ENCODE results near the gene CYP1A2. TPM values are rescaled to one million over a fixed set of nuclear protein-coding genes. Genes with fewer than 3 reads are reported as not detected.

Gene CYP1A2
- total and polyA plus RNA-seq, 2 of the 13 experiments (the other 11 are each of a cell fraction or from before 2014, with no cell fraction given) = 0.07 TPM; not detected in 1

DNA sequence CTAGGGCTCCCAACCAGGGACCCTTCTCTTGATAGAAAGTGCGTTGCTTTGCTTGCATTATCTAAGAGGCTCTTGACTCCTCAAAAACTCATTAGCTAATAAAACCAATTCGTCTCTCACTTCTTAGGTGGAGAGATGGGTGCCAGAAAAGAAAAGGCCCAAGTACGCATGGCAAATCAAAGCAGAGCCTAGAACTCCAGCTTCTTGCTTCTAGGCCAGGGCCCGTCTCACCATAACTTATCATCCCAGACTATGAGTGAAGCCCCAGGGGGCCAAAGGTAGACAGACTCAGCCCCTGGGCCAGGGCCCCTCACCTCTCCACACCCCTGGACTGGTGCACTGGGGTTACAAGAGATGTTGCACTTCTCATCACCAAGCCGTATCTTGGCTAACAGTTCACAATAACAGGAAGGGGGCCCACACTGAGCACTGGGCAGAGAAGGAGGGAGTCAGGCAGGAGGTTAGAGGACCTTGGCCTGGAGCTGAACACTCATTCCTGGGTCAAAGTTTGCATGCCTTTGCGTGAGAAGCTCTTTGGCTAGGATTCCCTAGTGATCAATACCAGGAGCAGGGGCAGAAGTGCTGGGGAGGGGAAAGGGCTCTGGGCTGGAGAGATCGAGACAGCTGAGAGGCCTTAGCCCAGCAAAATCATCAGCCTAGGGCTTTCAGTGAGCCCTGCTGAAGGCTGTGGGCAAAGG lies 17.9 kb upstream of the CYP1A2 start (continued):
- TF ChIP-seq AHR (CRISPR knock-in tag; IDR thresholded peaks at IDR 0.05) (peak; percentile 100), SRSF4 (IDR thresholded peaks at IDR 0.05; ENCODE audit: low read depth, low read length, poor library complexity, severe bottlenecking) (no peak), TCF12 (IDR thresholded peaks at IDR 0.05) (no peak), TCF12 (CRISPR knock-in tag; IDR thresholded peaks at IDR 0.05) (peak; percentile 82), ETV5 (CRISPR knock-in tag; IDR thresholded peaks at IDR 0.05; ENCODE audit: borderline replicate concordance) (peak; percentile 89), ZNF143 (CRISPR knock-in tag; IDR thresholded peaks at IDR 0.05) (no peak), HHEX (CRISPR knock-in tag; IDR thresholded peaks at IDR 0.05) (peak; percentile 33; the same call in 1 of the 2 replicates), EEA1 (CRISPR knock-in tag; IDR thresholded peaks at IDR 0.05; ENCODE audit: borderline replicate concordance) (no peak), NFE2L1 (CRISPR knock-in tag; IDR thresholded peaks at IDR 0.05; ENCODE audit: borderline replicate concordance) (no peak), ZNF296 (CRISPR knock-in tag; conservative IDR thresholded peaks at IDR 0.05) (no peak), ARNT (IDR thresholded peaks at IDR 0.05) (peak; percentile 97; the same call in 1 of the 2 replicates)
- TF ChIP-seq, protein P1, sequence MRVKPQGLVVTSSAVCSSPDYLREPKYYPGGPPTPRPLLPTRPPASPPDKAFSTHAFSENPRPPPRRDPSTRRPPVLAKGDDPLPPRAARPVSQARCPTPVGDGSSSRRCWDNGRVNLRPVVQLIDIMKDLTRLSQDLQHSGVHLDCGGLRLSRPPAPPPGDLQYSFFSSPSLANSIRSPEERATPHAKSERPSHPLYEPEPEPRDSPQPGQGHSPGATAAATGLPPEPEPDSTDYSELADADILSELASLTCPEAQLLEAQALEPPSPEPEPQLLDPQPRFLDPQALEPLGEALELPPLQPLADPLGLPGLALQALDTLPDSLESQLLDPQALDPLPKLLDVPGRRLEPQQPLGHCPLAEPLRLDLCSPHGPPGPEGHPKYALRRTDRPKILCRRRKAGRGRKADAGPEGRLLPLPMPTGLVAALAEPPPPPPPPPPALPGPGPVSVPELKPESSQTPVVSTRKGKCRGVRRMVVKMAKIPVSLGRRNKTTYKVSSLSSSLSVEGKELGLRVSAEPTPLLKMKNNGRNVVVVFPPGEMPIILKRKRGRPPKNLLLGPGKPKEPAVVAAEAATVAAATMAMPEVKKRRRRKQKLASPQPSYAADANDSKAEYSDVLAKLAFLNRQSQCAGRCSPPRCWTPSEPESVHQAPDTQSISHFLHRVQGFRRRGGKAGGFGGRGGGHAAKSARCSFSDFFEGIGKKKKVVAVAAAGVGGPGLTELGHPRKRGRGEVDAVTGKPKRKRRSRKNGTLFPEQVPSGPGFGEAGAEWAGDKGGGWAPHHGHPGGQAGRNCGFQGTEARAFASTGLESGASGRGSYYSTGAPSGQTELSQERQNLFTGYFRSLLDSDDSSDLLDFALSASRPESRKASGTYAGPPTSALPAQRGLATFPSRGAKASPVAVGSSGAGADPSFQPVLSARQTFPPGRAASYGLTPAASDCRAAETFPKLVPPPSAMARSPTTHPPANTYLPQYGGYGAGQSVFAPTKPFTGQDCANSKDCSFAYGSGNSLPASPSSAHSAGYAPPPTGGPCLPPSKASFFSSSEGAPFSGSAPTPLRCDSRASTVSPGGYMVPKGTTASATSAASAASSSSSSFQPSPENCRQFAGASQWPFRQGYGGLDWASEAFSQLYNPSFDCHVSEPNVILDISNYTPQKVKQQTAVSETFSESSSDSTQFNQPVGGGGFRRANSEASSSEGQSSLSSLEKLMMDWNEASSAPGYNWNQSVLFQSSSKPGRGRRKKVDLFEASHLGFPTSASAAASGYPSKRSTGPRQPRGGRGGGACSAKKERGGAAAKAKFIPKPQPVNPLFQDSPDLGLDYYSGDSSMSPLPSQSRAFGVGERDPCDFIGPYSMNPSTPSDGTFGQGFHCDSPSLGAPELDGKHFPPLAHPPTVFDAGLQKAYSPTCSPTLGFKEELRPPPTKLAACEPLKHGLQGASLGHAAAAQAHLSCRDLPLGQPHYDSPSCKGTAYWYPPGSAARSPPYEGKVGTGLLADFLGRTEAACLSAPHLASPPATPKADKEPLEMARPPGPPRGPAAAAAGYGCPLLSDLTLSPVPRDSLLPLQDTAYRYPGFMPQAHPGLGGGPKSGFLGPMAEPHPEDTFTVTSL (CRISPR knock-in tag; IDR thresholded peaks at IDR 0.05; ENCODE audit: borderline replicate concordance) = peak; percentile 89; the same call in 1 of the 2 replicates
- TF ChIP-seq, protein P2, sequence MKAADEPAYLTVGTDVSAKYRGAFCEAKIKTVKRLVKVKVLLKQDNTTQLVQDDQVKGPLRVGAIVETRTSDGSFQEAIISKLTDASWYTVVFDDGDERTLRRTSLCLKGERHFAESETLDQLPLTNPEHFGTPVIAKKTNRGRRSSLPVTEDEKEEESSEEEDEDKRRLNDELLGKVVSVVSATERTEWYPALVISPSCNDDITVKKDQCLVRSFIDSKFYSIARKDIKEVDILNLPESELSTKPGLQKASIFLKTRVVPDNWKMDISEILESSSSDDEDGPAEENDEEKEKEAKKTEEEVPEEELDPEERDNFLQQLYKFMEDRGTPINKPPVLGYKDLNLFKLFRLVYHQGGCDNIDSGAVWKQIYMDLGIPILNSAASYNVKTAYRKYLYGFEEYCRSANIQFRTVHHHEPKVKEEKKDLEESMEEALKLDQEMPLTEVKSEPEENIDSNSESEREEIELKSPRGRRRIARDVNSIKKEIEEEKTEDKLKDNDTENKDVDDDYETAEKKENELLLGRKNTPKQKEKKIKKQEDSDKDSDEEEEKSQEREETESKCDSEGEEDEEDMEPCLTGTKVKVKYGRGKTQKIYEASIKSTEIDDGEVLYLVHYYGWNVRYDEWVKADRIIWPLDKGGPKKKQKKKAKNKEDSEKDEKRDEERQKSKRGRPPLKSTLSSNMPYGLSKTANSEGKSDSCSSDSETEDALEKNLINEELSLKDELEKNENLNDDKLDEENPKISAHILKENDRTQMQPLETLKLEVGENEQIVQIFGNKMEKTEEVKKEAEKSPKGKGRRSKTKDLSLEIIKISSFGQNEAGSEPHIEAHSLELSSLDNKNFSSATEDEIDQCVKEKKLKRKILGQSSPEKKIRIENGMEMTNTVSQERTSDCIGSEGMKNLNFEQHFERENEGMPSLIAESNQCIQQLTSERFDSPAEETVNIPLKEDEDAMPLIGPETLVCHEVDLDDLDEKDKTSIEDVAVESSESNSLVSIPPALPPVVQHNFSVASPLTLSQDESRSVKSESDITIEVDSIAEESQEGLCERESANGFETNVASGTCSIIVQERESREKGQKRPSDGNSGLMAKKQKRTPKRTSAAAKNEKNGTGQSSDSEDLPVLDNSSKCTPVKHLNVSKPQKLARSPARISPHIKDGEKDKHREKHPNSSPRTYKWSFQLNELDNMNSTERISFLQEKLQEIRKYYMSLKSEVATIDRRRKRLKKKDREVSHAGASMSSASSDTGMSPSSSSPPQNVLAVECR (CRISPR knock-in tag; IDR thresholded peaks at IDR 0.05; ENCODE audit: borderline replicate concordance) = peak; percentile 74; the same call in 1 of the 2 replicates
- TF ChIP-seq, protein P3, sequence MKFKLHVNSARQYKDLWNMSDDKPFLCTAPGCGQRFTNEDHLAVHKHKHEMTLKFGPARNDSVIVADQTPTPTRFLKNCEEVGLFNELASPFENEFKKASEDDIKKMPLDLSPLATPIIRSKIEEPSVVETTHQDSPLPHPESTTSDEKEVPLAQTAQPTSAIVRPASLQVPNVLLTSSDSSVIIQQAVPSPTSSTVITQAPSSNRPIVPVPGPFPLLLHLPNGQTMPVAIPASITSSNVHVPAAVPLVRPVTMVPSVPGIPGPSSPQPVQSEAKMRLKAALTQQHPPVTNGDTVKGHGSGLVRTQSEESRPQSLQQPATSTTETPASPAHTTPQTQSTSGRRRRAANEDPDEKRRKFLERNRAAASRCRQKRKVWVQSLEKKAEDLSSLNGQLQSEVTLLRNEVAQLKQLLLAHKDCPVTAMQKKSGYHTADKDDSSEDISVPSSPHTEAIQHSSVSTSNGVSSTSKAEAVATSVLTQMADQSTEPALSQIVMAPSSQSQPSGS (CRISPR knock-in tag; IDR thresholded peaks at IDR 0.05) = peak; percentile 59; the same call in 1 of the 2 replicates
- TF ChIP-seq, protein P4, sequence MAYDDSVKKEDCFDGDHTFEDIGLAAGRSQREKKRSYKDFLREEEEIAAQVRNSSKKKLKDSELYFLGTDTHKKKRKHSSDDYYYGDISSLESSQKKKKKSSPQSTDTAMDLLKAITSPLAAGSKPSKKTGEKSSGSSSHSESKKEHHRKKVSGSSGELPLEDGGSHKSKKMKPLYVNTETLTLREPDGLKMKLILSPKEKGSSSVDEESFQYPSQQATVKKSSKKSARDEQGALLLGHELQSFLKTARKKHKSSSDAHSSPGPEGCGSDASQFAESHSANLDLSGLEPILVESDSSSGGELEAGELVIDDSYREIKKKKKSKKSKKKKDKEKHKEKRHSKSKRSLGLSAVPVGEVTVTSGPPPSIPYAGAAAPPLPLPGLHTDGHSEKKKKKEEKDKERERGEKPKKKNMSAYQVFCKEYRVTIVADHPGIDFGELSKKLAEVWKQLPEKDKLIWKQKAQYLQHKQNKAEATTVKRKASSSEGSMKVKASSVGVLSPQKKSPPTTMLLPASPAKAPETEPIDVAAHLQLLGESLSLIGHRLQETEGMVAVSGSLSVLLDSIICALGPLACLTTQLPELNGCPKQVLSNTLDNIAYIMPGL (CRISPR knock-in tag; IDR thresholded peaks at IDR 0.05; ENCODE audit: borderline replicate concordance in 1 of 2, low read depth in 1 of 2) = peak; percentile 40 to 46; a peak in 2 of 4 replicates
